ENCODE results near the gene RALGDS. TPM values are rescaled to one million over a fixed set of nuclear protein-coding genes. Genes with fewer than 3 reads are reported as not detected.

The RALGDS gene
- total RNA-seq, 4 donors from 2014 or later = 21.1 to 47.0 (median 36.9) TPM

DNA sequence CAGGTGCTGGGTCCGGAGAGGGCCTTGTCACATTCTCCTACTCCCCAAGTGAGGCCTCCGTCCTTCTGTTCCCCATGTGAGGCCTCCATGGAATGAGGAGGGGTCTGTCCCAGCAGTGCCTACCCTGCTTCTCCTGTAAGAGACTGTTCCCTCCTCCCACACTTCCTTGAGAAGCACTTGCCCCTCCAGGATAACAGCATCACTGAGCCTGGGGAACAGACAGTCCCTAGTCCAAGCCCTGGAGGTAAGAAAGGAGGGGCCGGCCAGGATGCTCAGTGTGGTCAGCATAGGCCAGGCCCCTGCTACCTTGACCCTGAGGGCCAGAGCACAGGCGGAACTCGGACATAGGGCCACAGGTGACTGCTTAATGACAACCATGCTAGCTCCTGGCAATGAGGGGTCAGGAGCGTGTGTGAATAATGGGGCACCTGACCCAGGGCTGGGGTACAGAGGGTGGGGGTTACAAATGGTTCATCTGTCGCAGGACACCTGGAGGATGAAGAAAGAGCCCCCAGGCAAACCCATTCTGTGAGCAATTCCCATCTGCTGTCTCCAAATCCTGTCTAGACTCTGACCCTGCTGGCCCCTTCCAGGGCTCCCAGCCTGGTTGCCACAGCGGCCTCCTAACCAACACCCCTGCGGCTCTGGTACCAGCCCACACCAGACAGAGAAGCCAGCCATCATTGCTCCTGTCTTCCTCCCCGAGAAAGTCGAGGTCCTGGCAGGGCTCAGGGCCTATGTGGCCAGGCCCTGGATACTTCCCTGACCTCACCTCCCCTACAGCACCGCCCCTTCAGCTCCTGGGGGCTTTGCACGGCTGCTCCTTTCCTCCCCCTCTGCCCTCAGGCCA is 20.3 kb downstream of the RALGDS start:
- TF ChIP-seq, protein P1, sequence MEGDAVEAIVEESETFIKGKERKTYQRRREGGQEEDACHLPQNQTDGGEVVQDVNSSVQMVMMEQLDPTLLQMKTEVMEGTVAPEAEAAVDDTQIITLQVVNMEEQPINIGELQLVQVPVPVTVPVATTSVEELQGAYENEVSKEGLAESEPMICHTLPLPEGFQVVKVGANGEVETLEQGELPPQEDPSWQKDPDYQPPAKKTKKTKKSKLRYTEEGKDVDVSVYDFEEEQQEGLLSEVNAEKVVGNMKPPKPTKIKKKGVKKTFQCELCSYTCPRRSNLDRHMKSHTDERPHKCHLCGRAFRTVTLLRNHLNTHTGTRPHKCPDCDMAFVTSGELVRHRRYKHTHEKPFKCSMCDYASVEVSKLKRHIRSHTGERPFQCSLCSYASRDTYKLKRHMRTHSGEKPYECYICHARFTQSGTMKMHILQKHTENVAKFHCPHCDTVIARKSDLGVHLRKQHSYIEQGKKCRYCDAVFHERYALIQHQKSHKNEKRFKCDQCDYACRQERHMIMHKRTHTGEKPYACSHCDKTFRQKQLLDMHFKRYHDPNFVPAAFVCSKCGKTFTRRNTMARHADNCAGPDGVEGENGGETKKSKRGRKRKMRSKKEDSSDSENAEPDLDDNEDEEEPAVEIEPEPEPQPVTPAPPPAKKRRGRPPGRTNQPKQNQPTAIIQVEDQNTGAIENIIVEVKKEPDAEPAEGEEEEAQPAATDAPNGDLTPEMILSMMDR (IDR thresholded peaks at IDR 0.05 in 4 of 5, conservative IDR thresholded peaks at IDR 0.05 in 1 of 5) = no peak
- no peak for TF ChIP-seq POLR2A (IDR thresholded peaks at IDR 0.05)
- H3K4me1 ChIP-seq = peaks cover 10 to 20% of the 10 kb centered on the region in 2 donors
- intact Hi-C loops (cut with DNase I; ENCODE audit: low total_unique reads) (loop anchor here (5.0 kb wide), 2 partner anchors 58 to 158 kb away; partner anchors contain the start of gene TSC1), in situ Hi-C loops (cut with MboI; ENCODE audit: low sequenced_read_pairs in 4 of 4) (no loop called here)
- no peak overlapping the region for H3K4me3 ChIP-seq
- DNase-seq = peak in 1 of 2 donors; percentile 7
- H3K36me3 ChIP-seq = peaks cover 0 to 84% of the 10 kb centered on the region in 2 donors
- no peaks in the 10 kb centered on the region for H3K27me3 ChIP-seq
- H3K27ac ChIP-seq = peak overlapping the region in 2 of 4 donors; percentile 34 to 76
- no peak for ATAC-seq
- H3K9me3 ChIP-seq = peaks cover 0 to 6% (median 0%) of the 10 kb centered on the region in 3 donors

DNA sequence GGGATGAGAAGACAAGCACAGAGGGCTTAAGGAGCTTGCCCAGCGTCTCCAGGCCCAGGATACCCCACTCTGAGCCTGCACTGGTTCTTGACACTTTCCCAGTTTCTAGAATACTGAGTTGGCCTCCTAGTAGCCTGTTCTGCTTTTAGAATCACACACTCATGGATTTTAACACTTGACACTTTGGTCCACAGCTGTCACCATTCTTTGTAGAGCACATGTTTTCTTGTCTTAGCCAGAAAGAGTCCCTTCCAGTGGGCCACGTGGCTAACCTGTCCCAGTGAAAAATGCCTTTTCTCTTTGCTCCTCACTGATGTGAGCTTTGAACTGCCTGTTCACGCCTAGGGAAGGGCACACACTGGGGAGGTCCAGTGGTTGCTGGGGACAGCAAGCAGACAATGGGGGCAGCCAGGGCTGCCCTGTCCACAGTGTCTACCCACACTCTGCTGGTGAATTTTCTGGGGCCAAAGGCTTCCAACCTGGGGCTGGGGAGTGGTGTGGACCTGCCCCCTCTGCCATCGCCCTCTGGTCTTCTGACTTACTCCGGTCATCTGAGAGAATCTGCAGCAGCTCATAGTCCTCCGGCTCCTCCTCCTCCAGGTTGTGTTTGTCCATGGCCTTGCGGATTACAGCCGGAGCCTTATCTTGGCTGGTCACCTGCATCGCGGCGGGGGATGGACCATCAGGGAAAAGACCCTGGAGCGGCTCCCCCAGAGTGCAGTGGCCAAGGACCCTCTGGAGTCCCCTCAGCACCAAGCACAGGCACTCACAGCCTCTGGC is 21.1 kb downstream of the RALGDS start:
- no peaks in the 10 kb centered on the region for H3K27me3 ChIP-seq
- peaks cover 0 to 78% of the 10 kb centered on the region in 2 donors for H3K36me3 ChIP-seq
- in situ Hi-C loops (cut with MboI; ENCODE audit: low sequenced_read_pairs in 4 of 4) = no loop called here
- TF ChIP-seq, protein P1 (IDR thresholded peaks at IDR 0.05 in 4 of 5, conservative IDR thresholded peaks at IDR 0.05 in 1 of 5) = no peak
- no peak for TF ChIP-seq POLR2A (IDR thresholded peaks at IDR 0.05)
- intact Hi-C loops (cut with DNase I; ENCODE audit: low total_unique reads) = loop anchor here (5.0 kb wide), 2 partner anchors 58 to 158 kb away; partner anchors contain the start of gene TSC1
- peaks cover 0 to 6% (median 0%) of the 10 kb centered on the region in 3 donors for H3K9me3 ChIP-seq
- ATAC-seq = peak; percentile 26 to 66
- DNase-seq = peak in 1 of 2 donors; percentile 17
- peak overlapping the region; percentile 34 to 76 (median 46) for H3K27ac ChIP-seq
- peaks cover 10 to 20% of the 10 kb centered on the region in 2 donors for H3K4me1 ChIP-seq
- no peak overlapping the region for H3K4me3 ChIP-seq

DNA sequence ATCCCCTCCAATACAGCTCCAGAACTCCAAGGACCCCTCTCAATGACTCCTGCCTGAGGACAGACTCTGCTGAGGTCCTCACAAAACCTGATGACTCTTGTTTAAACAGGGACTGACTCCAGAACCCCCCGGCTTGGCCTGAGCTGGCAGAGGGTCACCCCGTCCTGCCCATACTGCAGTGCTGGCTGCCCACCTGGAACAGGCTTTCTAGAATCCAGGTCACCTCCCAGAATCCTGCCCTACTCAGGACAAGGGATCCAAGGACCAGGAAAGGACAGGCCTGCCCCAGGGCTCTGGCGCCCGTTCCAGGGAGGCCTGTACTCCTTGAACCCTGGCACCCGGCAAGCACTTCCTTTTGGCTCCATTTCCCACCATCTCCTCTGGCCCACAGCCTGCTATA is 22.2 kb downstream of the RALGDS start:
- peaks cover 10 to 20% of the 10 kb centered on the region in 2 donors for H3K4me1 ChIP-seq
- no peak overlapping the region for H3K4me3 ChIP-seq
- TF ChIP-seq POLR2A (IDR thresholded peaks at IDR 0.05) = no peak
- TF ChIP-seq, protein P1 (IDR thresholded peaks at IDR 0.05 in 4 of 5, conservative IDR thresholded peaks at IDR 0.05 in 1 of 5) = no peak
- DNase-seq (peak in 1 of 2 donors; percentile 6), ATAC-seq (no peak)
- intact Hi-C loops (cut with DNase I; ENCODE audit: low total_unique reads) = no loop called here
- no peaks in the 10 kb centered on the region for H3K27me3 ChIP-seq
- H3K27ac ChIP-seq = no peak overlapping the region
- in situ Hi-C loops (cut with MboI; ENCODE audit: low sequenced_read_pairs in 4 of 4) = no loop called here
- H3K9me3 ChIP-seq = peaks cover 0 to 6% (median 0%) of the 10 kb centered on the region in 3 donors
- H3K36me3 ChIP-seq = peaks cover 0 to 68% of the 10 kb centered on the region in 2 donors

DNA sequence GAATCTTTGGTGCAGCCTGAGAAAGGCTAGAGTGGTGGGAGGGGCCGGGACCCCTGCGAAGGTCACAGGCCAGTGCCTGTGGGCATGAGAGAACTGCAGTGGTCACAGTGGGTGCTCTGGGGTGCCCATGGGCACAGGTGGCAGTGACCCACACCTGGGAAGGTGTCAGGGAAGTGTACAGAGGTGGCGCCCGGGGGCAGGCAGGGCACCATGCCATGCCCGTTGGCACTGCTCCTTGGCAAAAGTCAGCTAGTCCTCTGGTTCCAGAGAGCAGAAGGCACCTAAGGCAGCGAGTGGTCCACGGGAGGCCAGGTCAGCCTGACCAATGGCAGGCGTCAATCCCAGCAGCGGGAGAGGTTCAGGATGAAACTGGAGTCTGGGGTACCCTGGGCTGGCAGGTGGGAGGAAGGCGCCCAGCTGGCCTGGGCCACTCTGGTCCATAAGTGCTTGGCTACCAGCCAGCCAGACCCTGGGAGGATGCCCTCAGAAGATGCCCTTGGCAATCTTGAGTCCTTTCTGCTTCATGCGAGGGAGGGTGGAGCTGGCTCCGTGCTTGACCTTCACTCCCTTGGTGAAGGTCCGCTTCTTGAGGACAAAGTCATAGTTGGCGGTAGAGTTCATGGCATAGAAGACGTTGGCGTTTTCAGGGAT is 22.8 kb downstream of the RALGDS start:
- H3K4me3 ChIP-seq = no peak overlapping the region
- in situ Hi-C loops (cut with MboI; ENCODE audit: low sequenced_read_pairs in 4 of 4) = no loop called here
- TF ChIP-seq, protein P1 (IDR thresholded peaks at IDR 0.05 in 4 of 5, conservative IDR thresholded peaks at IDR 0.05 in 1 of 5) = no peak
- DNase-seq = no peak
- no peaks in the 10 kb centered on the region for H3K27me3 ChIP-seq
- peaks cover 0 to 6% (median 0%) of the 10 kb centered on the region in 3 donors for H3K9me3 ChIP-seq
- intact Hi-C loops (cut with DNase I; ENCODE audit: low total_unique reads) = no loop called here
- no peak for ATAC-seq
- peaks cover 7 to 13% of the 10 kb centered on the region in 2 donors for H3K4me1 ChIP-seq
- no peak overlapping the region for H3K27ac ChIP-seq
- peaks cover 0 to 62% of the 10 kb centered on the region in 2 donors for H3K36me3 ChIP-seq

Measured in gastrocnemius medialis (tissue), 4 donors.